ENCODE measurements around the gene NAGA.

- TF ChIP-seq CTCF (IDR thresholded peaks at IDR 0.05; ENCODE audit: insufficient read depth, low read length, poor library complexity, severe bottlenecking) (no peak), EZH2phosphoT487 (conservative IDR thresholded peaks at IDR 0.05; ENCODE audit: low read length) (no peak)
Observed at GRCh38 chr22:42062506-42063170, 8.0 kb downstream of the NAGA start.
